Muscle of back (tissue), 11 donors: ENCODE measurements around the gene ANP32B. TPM values are rescaled to one million over a fixed set of nuclear protein-coding genes. Genes with fewer than 3 reads are reported as not detected.
"Not testable (repeated sequence)": the region's sequence is repeated elsewhere in the genome, so short reads cannot be mapped to it uniquely, and the experiment has no call there.

Experiments
- DNase-seq, 3 donors: peaks; one replicate each; pipeline versions ENCODE4 v3.0.0 to v3.0.0-alpha.2; 2013
- polyA plus RNA-seq, 10 donors: library from polyadenylated mRNA; unstranded; fragments of 120-200 nt; gene quantifications; one replicate each; pipeline ENCODE4 v1.2.1, GENCODE V29; 2013; ENCODE audit not compliant: insufficient read length in 10 of 10

Gene ANP32B
- polyA plus RNA-seq, 10 donors, result 128 to 188 (median 151) TPM

DNA sequence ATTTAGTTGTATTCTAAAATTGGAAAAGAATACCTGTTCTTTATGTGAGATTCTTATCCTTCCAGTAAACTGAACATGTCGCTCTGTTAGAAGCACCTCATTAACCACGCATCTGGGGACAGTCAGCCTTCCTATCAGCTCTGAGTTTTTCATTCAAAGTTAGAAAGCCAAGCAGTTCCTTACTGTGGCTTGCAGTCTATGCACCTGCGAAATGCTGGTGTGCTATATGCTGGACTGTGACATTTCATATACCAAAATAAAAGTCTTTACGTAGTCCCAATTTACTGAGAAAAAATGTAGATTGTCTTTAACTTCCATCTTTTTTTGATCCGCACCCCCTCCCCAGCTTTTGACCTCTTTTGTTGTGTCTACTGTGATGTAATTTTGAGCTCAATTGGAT, 4.3 kb downstream of the ANP32B start:
- DNase-seq, result no peak

DNA sequence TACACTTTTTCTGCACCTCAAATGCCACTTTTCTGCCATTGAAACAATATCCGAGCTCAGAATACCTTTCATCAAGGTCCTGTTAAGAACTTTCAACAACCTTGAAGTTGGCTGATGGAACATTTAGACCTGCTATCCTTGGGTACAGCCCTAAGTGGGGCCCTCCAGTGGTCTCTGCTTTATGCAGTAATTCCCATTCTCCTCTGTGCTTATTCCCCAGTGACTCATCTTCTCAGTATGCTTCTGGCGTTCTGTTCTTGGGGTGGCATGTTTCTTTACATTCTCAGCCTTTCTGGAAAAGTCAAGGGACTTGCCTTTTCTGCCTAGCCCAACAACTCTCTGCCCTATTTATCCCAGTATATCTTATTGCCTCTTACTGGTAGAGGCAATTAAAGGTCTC, 7.1 kb downstream of the ANP32B start:
- no peak for DNase-seq

DNA sequence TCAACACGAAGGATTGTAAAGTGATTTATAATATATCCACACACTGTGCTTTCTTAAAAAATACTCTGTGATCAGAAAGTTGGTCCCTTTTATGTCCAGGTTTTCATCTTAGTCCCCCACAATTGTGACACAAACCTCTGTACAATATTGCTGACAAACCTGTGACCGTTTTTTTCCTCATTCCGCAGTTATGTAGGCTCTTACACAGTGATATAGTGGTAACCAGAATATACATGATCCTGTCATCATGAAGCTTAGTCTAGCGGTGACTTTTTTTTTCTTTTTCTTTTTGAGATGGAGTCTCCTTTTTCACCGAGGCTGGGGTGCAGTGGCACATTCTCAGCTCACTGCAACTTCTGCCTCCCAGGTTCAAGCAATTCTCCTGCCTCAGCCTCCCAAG, 8.7 kb downstream of the ANP32B start:
- DNase-seq, result no peak

DNA sequence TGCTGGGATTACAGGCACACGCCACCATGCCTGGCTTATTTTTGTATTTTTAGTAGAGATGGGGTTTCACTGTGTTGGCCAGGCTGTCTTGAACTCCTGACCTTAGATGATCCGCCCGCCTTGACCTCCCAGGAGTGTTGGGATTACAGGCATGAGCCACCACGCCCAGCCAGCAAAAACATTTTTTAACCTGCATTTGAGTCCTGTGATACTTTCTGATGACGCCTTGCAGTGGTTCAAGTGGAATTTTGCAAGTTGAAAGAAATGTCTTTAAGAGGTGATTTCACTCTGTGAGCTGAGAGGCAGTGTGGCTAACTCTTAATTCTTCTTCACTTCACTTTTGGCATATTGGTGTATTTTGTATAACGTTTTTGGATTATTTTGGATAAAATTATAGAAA, 9.1 kb downstream of the ANP32B start:
- no peak for DNase-seq

DNA sequence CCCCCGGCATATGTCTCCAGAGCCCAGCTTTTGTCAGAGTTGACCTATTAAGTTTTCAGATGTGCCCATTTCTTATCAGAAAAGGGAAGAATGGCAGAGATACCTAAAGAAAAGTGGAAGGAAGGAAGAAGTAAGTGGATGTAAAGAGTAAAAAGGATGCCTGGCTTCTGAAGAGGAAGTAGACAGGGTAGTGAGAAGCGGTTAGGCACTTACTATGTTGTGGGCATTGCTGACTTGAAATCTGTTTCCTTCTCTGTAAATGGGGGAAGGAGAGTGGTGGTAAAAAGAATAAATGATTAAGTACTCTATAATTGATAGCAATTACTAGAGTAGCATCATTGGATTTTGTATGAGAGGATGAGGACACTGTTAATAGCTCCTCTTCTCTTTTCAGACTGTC, 9.9 kb downstream of the ANP32B start:
- no peak for DNase-seq

DNA sequence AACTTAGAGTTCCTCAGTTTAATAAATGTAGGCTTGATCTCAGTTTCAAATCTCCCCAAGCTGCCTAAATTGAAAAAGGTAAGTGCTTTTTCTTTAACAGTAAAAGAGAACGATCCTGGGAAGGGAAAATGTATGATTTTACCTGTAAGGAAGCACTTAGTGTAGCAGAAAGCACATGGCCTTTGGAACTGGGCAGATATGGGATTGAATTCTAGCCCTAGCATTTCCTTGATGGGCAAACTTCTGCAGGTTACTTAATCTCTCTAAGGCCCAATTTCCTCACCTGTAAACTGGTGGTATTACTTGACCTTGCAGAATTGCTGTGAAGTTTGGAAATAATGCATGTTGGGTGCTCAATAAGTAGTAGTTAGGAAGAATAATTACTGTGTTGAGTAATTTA, 11.6 kb downstream of the ANP32B start:
- DNase-seq, result no peak

DNA sequence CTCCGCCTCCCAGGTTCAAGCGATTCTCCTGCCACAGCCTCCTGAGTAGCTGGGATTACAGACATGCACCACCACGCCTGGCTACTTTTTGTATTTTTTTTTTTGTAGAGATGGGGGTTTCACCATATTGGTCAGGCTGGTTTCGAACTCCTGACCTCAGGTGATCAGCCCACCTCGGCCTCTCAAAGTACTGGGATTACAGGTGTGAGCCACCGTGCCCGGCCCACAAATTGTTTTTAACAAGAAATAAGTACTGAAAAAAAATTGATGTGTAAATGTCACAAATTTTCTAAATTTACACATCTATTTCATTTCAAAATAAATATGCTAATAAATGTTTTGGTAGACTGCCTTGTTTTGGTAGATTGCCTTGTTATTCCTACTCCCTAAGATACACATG, 13.5 kb downstream of the ANP32B start:
- DNase-seq, result not testable (repeated sequence)

DNA sequence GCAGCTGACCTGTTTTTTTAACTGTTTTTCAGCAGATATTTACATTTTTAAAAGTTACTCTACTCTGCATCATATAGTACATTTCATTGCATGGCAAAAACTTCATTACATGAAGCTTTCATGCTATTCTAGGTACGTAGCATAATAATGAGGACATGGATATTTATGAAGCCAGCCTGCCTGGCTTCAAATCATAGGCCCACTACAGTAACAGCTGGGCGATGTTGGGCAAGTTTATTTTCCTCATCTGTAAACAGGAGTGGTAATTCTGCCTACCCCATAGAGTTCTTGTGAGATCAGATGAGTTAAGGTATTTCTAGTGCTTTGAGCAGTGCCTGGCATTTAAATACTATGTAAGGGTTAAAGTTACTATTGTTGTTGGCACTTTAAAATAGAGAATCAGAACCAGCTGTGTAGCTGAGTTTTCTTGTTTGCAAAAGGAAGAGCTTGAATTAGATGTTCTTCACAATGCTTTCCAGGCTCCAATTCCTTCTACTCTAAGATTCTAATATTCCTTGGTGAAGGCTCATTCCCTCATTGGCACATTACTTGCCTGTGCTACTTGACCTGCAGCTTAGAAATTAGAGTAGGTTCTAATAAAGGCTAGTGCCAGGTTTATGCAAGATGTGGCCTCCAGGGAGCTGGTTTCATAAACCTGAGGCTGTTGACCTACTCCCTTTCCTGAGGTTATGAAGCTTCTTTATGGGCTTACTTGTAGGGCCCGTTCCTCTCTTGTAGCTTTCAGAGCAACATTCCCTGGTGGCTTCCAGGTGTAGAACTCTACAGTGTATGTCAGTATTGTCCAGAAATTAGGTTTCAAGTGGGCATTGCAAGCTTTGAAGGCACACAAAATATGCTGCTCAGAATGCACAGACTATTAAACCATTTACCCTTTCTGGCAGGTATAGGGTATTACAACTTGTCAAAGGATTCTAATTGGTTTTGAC, 14.5 kb downstream of the ANP32B start:
- no peak for DNase-seq

DNA sequence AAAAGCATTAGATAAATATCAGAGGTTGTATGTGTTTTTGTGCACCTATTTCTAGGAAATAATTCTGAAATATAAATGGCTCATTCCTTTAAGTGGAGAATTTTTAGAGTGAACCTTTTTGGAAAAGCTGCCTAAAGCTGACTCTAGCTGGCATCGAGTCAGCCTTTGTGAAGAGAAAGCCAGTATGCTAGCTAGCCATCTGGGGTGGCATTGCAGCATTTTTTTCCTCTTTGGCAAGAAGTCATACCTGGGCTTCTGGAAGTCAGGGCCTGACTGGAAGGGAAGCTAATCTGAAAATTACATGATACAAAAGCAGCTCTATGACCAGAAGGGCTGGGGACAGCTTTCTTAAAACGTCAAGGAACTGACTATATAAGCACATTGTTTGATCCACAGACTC, 19.7 kb downstream of the ANP32B start:
- DNase-seq, result no peak

DNA sequence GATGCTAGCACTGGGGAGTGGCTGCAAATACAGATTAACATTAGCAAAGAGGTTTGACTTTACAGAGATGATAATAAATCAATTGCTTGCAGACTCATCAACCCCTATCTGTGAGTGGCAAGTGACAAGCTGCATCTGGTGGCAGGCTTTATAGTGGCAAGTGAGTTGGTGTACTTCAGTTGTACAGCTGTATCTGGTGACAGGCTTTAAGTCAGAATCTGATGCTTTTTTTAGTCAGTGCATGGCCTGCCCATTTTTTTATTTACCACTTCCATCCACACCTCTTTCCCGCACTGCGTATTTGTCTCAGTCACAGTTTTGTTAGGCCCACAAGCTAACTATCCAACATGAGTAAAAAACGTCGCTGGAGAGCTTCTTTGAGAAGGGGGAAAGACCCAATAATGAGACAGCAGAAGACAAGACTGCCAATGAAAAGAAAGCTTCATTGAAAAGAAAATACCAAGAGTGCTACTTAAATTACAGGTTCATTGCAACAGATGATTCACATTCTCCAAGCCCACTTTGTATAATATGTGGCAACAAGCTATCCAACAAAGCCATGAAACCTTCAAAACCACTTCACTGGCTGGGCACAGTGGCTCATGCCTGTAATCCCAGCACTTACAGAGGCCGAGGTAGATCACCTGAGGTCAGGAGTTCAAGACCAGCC, 23.1 kb downstream of the ANP32B start:
- DNase-seq, result no peak

DNA sequence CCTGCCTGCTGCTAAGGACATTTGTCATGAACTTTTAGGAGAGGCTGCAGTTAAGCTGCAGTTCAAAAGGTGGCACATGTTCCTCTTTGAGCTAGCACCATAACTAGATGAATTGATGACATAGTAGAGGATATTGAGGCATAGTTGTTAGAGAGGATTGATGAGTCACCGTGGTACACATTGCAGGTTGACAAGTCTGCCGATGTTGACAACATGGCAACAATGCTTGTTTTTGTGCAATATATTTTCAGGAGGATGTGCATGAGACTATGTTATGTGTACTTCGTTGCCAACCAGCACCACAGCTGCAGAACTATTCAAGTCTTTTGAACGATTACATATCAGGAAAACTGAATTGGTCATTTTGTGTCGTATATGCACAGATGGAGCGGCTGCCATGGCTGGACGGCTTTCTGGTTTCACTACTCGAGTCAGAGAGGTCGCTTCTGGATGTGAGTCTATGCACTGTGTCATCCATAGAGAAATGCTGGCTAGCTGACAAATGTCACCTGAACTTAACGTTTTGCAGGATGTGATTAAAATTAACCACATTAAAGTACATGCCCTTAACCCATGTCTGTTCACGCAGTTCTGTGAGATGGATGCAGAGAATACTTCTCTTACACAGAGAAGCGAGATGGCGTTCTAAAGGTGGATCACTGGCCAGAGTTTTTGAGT, 24.2 kb downstream of the ANP32B start:
- no peak for DNase-seq

DNA sequence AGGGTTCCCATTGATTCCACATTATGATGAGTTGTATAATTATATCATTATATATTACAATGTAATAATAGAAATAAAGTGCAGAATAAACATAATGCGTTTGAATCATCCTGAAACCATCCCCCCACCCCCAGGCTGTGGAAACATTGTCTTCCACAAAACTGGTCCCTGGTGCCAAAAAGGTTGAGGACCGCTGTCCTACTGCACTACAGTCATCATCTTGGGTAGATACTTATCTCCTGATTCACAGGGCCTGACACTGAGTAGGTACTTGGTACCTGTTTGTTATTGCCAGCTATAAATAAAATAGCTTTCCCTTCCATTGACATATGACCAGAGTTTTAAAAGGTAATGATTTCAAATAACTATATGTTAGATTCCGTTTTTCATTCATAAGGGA, 25.6 kb downstream of the ANP32B start:
- DNase-seq, result no peak

DNA sequence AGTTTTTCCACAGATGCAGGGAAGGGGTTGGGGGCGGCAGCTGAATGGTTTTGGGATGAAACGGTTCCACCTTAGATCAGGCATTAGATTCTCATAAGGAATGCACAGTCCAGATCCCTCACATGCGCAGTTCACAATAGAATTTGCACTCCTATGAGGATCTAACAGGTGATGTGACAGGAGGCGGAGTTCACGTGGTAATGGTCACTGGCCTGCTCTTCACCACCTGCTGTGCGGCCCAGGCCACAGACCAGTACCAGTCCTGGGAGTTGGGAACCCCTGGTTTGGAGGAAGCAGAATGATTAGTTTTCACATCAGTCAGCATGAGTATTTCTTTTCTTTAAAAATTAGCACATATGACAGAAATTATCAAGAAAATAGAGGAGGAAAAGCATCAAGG, 26.3 kb downstream of the ANP32B start:
- DNase-seq, result no peak

DNA sequence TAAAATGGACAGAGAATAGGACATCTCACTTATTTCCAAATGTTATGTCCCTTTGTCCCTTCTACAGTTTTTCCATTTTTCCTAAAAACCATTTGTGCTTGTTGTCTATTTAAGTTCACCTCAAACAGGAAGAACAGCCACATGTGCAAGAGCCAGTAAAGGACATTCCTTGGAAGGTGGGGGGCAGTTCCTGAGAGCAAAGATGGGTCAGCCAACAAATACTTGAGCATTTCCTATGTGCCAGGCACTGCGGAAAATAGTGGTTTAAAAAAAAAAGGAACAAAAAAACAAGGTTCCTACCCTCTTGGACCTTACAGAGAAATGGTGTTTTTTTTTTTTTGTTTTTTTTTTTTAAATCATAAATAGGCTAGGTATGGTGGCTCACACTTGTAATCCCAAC, 26.8 kb downstream of the ANP32B start:
- peak in 1 of 3 donors; percentile 30 for DNase-seq

DNA sequence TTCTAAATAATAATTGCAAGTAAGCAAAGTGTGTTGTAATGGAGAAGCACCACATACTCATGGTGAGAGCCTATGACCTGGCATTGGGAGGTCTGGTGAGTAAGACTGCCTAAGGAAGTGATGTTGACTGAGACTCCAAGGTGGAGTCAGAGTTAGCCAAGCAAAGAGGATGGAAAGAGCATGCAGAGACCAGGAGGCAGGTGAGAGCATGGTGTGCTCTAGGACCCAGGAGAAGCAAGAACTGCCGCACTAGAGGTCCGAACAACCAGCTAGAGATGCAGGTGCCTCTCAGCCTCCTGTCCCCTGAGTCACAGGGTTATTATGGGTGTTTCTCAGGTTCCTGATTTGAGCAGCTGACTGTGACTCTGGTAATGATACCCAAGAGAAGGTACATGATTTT, 27.3 kb downstream of the ANP32B start:
- no peak for DNase-seq

DNA sequence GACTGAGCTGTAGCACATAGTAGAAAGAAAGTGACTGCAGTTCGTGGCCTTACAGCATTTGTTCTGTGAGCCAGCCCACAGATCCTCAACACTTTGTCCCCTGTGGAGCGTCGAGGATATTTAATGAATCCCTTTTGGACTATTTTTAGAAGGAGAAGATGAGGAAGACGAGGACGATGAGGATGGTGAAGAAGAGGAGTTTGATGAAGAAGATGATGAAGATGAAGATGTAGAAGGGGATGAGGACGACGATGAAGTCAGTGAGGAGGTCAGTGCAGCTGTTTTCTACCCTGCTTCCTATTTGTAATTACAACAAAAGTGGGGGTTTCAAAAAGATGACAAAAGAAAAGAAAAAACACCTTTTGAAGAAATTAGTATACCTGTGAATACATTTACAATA, 28.0 kb downstream of the ANP32B start:
- DNase-seq, result no peak

DNA sequence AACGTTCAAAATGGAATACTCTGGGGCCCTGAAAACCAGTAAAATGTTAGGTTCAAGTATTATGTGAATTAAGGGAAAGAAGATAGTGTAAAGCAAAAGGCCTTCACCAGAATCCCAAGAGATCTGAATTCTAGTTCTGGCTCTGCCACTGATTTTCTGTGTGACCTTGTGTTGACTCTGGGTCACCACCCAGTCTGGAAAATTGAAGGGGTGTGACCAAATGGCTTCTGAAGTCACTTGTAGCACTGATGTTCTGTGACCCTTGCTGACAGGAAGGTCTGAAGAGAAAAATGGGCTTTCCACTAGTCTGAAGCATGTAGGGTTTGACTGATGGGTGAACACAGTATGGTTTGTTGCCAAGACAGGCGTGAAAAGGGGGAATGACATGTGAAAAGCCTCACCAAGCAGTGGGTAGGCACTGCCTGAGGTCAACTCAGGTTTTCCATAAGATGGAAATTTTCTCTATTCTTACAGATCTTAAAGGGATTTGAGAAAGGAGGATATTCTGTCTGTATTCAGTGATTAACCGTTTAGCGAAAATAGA, 33.1 kb downstream of the ANP32B start:
- no peak for DNase-seq

DNA sequence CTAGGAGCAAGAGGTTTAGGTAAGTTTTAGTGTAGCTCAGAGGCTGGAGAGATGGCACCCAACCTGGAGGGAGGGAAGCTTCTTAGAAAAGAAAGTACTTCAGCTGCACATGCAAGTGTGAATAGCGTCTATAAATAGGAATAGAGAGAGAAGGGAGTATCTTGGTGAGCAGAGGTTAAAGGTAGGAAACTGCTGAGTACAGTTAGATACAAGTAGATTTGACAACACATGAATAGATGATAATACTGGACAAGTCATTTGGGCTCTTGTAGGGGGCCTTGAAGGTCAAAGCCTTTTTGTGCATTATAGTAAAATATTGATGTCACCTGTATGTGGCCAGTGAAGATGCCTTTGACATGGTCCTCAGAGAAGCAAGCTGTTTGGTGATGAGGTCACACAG, 34.2 kb downstream of the ANP32B start:
- DNase-seq, result no peak

DNA sequence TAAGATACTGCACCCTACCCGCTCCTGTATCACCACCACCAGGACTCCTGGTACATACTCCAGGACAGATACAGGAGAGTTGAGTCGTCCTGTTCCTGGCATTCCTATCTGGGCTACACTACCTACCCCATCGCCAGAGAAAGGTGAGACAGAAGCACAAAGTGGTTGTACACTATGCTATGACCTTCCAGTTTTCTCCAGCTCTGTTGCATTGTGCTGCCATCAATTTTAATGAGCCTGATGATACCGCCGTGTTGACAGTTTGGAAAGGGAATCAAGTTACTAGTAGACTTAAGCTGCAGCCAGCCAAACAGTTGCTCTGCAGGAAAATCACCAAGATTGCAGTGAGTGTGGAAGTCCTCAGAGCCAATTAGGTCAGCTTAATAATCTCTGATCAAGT, 35.2 kb downstream of the ANP32B start:
- DNase-seq, result no peak

DNA sequence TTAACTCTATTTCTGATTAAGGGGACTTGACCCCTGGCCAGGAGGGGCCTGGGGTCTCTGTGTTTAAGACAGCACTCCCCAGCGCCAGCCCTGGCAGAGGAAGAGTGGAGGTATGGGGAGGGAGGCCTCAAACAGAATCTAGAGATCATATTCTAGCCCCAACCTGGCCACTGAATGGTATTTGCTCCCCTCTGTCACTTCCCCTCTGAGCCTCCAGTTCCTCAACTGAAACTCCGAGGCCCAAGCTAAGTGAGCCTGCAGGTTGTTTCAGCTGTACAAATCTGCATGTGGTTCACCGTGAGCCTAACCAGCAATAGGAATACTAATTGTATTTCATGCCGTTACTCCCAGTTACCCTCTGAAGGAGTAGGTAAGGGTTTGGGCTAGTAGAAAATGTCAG, 36.0 kb downstream of the ANP32B start:
- no peak for DNase-seq

DNA sequence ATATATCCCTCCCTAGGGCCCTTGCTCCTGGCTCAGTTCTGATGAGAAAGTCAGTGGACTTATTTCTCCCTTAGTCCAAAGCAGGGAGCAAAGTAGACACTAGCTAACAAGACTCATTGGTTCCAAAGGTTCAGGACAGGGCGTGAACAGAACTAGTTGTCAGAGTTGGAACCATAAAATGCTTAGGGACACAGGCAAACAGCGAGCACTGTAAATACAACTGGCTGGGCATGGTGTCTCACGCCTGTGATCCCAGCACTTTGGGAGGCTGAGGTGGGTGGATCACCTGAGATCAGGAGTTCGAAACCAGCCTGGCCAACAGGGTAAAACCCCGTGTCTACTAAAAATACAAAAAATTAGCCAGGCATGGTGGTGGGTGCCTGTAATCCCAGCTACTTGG, 36.7 kb downstream of the ANP32B start:
- DNase-seq, result not testable (repeated sequence)

DNA sequence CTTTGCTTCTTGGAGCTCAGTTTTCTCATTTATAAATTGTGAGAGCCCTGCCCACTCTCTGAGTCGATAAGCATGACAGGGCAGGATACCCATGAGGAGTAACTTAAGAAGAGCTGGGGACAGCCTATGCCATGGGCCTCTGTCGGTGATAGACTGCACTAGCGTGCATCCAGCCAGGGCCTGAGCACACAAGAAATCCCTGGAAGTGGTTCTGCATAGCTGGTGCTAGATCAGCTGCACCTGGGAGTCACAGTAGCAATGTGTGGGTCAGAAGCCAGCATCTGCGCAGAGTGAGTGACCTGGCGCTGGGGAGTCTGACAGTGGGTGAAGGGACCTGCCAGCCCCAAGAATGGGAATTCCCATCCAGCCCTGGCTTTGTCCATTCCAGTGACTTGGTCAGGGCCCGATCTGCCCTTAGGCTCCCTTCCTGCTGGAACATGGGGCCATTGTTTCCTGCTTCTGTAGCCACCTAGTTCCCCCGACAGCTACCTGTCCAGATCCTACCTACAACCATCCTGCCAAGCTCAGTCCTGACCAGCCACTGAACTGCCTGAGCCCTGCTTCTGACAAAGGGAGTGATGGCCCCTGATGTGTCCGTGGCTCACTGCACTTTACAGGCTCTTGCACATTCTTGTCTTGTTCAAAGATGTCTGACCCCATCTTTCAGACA, 37.5 kb downstream of the ANP32B start:
- no peak for DNase-seq
